ENCODE results near the gene PACSIN3. TPM values are rescaled to one million over a fixed set of nuclear protein-coding genes. Genes with fewer than 3 reads are reported as not detected.

The PACSIN3 gene
- total and polyA plus RNA-seq, 2 of the 13 experiments (the other 11 are each of a cell fraction or from before 2014, with no cell fraction given), result 47.9 to 93.3 TPM

DNA sequence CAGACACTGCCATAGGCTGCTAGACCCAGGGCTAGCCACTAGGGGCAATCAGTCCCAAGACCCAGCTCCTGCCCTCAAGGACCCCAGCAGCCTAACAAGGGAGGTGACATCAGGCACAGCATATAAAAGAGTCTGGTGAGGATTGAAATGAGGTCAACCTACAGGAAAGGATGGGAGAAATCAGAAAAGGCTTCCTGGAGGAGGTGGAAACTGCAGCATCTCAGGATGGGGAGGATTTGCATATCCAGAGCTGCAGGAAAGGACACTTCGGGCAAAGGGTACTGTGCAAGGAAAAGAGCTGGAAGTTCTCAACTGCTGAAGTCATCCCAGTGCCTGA, 6.6 kb downstream of the PACSIN3 start:
- DNase-seq (ENCODE audit: low spot score) (peak; percentile 52), ATAC-seq (peak; percentile 25), FAIRE-seq (peak; percentile 55)
- in situ Hi-C loops (cut with HindIII; ENCODE audit: extremely low pct_ligation_motif_present, low pct_unique_long_range_greater_than_20kb), result loop anchor here (5.0 kb wide), 2 partner anchors 68 to 173 kb away; partner anchors contain the start of genes ACP2 and MYBPC3
- no peak overlapping the region for H3K4me3 ChIP-seq (replicated peaks in 1 of 3; ENCODE audit: insufficient read depth in 1 of 3, low read depth in 2 of 3, low read length in 3 of 3)
- 100% methylated on average over 1 of the region's 1 CpG for WGBS (ENCODE audit: low lambda C conversion rate)
- H3K27me3 ChIP-seq (ENCODE audit: control insufficient read depth in 1 of 2, insufficient read depth in 2 of 2, low read length in 2 of 2), result no peaks in the 10 kb centered on the region; a peak in 1 of 5 replicates
- H3K27ac ChIP-seq (ENCODE audit: extremely low read length, insufficient read depth, low read length), result no peak overlapping the region
- POLR2A ChIA-PET, result interaction anchor here (1.4 to 4.7 kb wide), 7 partner anchors 9 to 89 kb away, joined by 3 to 81 read pairs (median 36); partner anchors contain the start of genes ACP2, DDB2, NR1H3 and PACSIN3
- CTCF ChIA-PET (ENCODE audit: low intra/inter-chr PET ratio, low total read pairs), result interaction anchor here (0.8 to 3.9 kb wide), 3 partner anchors 79 to 176 kb away, joined by 3 to 27 read pairs (median 4); partner anchors contain the start of gene NR1H3
- H3K36me3 ChIP-seq (replicated peaks in 1 of 2; ENCODE audit: control insufficient read depth in 1 of 2, insufficient read depth in 2 of 2, low read length in 2 of 2), result peaks cover 21 to 36% of the 10 kb centered on the region in 2 experiments
- BruUV-seq (replicated peaks), result no TSS peak
- H3K4me2 ChIP-seq (ENCODE audit: low read depth, low read length), result no peak overlapping the region
- H4K20me1 ChIP-seq (ENCODE audit: insufficient read depth, low read length), result no peaks in the 10 kb centered on the region
- intact Hi-C loops (cut with micrococcal nuclease; ENCODE audit: unreplicated experiment), result loop anchor here (1.0 kb wide), 1 partner anchor 37 kb away; no protein-coding TSS in a partner anchor
- H3K9ac ChIP-seq (ENCODE audit: insufficient read depth, low read depth, low read length), result no peak overlapping the region
- H3K79me2 ChIP-seq (ENCODE audit: insufficient read depth, low read length), result peaks cover 44% of the 10 kb centered on the region
- no peaks in the 10 kb centered on the region for H3K9me3 ChIP-seq (ENCODE audit: low read length)
- H2AFZ ChIP-seq (ENCODE audit: low read length), result no peak overlapping the region
- H3K4me1 ChIP-seq (ENCODE audit: insufficient read depth, low read length), result peaks cover 60% of the 10 kb centered on the region
- TF ChIP-seq, protein P1, sequence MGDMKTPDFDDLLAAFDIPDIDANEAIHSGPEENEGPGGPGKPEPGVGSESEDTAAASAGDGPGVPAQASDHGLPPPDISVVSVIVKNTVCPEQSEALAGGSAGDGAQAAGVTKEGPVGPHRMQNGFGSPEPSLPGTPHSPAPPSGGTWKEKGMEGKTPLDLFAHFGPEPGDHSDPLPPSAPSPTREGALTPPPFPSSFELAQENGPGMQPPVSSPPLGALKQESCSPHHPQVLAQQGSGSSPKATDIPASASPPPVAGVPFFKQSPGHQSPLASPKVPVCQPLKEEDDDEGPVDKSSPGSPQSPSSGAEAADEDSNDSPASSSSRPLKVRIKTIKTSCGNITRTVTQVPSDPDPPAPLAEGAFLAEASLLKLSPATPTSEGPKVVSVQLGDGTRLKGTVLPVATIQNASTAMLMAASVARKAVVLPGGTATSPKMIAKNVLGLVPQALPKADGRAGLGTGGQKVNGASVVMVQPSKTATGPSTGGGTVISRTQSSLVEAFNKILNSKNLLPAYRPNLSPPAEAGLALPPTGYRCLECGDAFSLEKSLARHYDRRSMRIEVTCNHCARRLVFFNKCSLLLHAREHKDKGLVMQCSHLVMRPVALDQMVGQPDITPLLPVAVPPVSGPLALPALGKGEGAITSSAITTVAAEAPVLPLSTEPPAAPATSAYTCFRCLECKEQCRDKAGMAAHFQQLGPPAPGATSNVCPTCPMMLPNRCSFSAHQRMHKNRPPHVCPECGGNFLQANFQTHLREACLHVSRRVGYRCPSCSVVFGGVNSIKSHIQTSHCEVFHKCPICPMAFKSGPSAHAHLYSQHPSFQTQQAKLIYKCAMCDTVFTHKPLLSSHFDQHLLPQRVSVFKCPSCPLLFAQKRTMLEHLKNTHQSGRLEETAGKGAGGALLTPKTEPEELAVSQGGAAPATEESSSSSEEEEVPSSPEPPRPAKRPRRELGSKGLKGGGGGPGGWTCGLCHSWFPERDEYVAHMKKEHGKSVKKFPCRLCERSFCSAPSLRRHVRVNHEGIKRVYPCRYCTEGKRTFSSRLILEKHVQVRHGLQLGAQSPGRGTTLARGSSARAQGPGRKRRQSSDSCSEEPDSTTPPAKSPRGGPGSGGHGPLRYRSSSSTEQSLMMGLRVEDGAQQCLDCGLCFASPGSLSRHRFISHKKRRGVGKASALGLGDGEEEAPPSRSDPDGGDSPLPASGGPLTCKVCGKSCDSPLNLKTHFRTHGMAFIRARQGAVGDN (CRISPR knock-in tag; IDR thresholded peaks at IDR 0.05), result no peak
- TF ChIP-seq NR2F1 (CRISPR knock-in tag; IDR thresholded peaks at IDR 0.05), result no peak
- TF ChIP-seq ZNF619 (CRISPR knock-in tag; IDR thresholded peaks at IDR 0.05), result no peak
- no peak for TF ChIP-seq SP2 (CRISPR knock-in tag; IDR thresholded peaks at IDR 0.05)
- TF ChIP-seq ATRX (CRISPR knock-in tag; IDR thresholded peaks at IDR 0.05; ENCODE audit: borderline replicate concordance), result no peak
- TF ChIP-seq, protein P2, sequence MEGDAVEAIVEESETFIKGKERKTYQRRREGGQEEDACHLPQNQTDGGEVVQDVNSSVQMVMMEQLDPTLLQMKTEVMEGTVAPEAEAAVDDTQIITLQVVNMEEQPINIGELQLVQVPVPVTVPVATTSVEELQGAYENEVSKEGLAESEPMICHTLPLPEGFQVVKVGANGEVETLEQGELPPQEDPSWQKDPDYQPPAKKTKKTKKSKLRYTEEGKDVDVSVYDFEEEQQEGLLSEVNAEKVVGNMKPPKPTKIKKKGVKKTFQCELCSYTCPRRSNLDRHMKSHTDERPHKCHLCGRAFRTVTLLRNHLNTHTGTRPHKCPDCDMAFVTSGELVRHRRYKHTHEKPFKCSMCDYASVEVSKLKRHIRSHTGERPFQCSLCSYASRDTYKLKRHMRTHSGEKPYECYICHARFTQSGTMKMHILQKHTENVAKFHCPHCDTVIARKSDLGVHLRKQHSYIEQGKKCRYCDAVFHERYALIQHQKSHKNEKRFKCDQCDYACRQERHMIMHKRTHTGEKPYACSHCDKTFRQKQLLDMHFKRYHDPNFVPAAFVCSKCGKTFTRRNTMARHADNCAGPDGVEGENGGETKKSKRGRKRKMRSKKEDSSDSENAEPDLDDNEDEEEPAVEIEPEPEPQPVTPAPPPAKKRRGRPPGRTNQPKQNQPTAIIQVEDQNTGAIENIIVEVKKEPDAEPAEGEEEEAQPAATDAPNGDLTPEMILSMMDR (CRISPR knock-in tag; IDR thresholded peaks at IDR 0.05), result peak; percentile 71
- TF ChIP-seq PPARG (CRISPR knock-in tag; conservative IDR thresholded peaks at IDR 0.05), result no peak
- no peak for TF ChIP-seq ZNF720 (CRISPR knock-in tag; IDR thresholded peaks at IDR 0.05)
- TF ChIP-seq, protein P3, sequence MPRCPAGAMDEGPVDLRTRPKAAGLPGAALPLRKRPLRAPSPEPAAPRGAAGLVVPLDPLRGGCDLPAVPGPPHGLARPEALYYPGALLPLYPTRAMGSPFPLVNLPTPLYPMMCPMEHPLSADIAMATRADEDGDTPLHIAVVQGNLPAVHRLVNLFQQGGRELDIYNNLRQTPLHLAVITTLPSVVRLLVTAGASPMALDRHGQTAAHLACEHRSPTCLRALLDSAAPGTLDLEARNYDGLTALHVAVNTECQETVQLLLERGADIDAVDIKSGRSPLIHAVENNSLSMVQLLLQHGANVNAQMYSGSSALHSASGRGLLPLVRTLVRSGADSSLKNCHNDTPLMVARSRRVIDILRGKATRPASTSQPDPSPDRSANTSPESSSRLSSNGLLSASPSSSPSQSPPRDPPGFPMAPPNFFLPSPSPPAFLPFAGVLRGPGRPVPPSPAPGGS (CRISPR knock-in tag; IDR thresholded peaks at IDR 0.05), result 0 out of 2 replicates have a peak, but pooled peaks have one; percentile 17
- no peak for TF ChIP-seq SCMH1 (CRISPR knock-in tag; IDR thresholded peaks at IDR 0.05; ENCODE audit: borderline replicate concordance)
- no peak for TF ChIP-seq MEF2D (CRISPR knock-in tag; IDR thresholded peaks at IDR 0.05)
- TF ChIP-seq, protein P4, sequence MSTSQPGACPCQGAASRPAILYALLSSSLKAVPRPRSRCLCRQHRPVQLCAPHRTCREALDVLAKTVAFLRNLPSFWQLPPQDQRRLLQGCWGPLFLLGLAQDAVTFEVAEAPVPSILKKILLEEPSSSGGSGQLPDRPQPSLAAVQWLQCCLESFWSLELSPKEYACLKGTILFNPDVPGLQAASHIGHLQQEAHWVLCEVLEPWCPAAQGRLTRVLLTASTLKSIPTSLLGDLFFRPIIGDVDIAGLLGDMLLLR (CRISPR knock-in tag; IDR thresholded peaks at IDR 0.05), result no peak
- no peak for TF ChIP-seq JARID2 (CRISPR knock-in tag; IDR thresholded peaks at IDR 0.05; ENCODE audit: insufficient replicate concordance)
- TF ChIP-seq SP5 (CRISPR knock-in tag; IDR thresholded peaks at IDR 0.05; ENCODE audit: borderline replicate concordance, low read depth), result no peak
- no peak for TF ChIP-seq TBP (CRISPR knock-in tag; IDR thresholded peaks at IDR 0.05)
